Transverse colon (tissue), 4 donors: Measurements from ENCODE around the gene SLC13A4.

ENCODE experiments used
- POLR2A ChIP-seq: fragments of 450-650 bp; IDR thresholded peaks from one replicate; pipeline ENCODE4 v1.6.1; 2016; ENCODE audit warnings: antibody characterized with exemption, mild to moderate bottlenecking, moderate library complexity
- POLR2AphosphoS5 ChIP-seq, 3 donors: sonication (generic); formaldehyde crosslinking; IDR thresholded peaks; one replicate each; pipeline ENCODE4 v1.6.1; 2016; ENCODE audit warnings: antibody characterized with exemption in 3 of 3
- TF ChIP-seq, protein P1 (sequence below), 5 experiments: fragments of 200-600 bp in 3 of 5; fragments of 450-650 bp in 2 of 5; sonication (generic) in 3 of 5; IDR thresholded peaks; 1 replicate in 2 of 5; 2 replicates in 3 of 5; pipeline ENCODE4 v1.5.1; 2016 to 2017; ENCODE audit warnings: antibody characterized with exemption in 5 of 5, inconsistent platforms in 3 of 5, mild to moderate bottlenecking in 2 of 5, moderate library complexity in 1 of 5

DNA sequence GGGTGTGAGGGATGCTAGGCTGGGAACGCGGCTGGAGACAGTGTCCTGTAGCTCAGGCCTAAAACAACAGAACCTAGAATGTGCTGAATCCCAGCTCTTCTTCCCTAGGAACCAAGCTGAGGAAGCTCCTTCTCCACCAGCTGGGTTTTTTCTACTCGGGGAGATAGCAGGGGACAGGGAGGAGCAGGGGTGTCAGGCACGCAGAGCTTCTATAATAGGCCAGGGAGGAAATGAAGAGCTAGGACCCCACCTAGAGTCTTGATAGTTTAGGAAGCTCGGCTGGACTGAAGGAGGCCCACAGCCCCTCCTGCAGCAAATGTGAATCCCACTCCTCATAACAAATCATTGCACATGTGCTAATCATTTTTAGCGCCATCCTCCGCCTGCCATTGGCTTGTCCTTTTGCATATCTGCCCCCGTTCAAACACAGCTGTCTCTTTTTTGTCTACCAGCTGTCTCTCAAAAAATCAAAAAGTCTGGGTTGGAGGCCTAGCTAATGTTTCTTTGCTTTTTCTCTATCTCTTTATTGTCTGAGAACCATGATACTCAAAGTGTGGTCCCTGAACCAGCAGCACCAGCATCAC is 44.7 kb upstream of the SLC13A4 start:
- TF ChIP-seq, protein P1, sequence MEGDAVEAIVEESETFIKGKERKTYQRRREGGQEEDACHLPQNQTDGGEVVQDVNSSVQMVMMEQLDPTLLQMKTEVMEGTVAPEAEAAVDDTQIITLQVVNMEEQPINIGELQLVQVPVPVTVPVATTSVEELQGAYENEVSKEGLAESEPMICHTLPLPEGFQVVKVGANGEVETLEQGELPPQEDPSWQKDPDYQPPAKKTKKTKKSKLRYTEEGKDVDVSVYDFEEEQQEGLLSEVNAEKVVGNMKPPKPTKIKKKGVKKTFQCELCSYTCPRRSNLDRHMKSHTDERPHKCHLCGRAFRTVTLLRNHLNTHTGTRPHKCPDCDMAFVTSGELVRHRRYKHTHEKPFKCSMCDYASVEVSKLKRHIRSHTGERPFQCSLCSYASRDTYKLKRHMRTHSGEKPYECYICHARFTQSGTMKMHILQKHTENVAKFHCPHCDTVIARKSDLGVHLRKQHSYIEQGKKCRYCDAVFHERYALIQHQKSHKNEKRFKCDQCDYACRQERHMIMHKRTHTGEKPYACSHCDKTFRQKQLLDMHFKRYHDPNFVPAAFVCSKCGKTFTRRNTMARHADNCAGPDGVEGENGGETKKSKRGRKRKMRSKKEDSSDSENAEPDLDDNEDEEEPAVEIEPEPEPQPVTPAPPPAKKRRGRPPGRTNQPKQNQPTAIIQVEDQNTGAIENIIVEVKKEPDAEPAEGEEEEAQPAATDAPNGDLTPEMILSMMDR (IDR thresholded peaks at IDR 0.05): no peak
- TF ChIP-seq POLR2A (no peak), POLR2AphosphoS5 (IDR thresholded peaks at IDR 0.05) (no peak)
